Fibroblast of villous mesenchyme (primary cell): Measurements from ENCODE around the gene TMEM244. TPM values are rescaled to one million over a fixed set of nuclear protein-coding genes. Genes with fewer than 3 reads are reported as not detected.
"Not testable (repeated sequence)": the region's sequence is repeated elsewhere in the genome, so short reads cannot be mapped to it uniquely, and the experiment has no call there.

Source experiments
- DNase-seq: peaks from one replicate; pipeline ENCODE4 v3.0.0-alpha.2; 2010; ENCODE audit warnings: low read depth
- H3K4me3 ChIP-seq: 2 replicates; pipeline ENCODE4 v1.5.1; 2011; ENCODE audit warnings: low read depth, mild to moderate bottlenecking, low read length
- CTCF ChIP-seq: IDR thresholded peaks from 2 replicates; pipeline ENCODE4 v1.5.1; 2012; ENCODE audit warnings: low read depth, mild to moderate bottlenecking, low read length; ENCODE audit not compliant: insufficient read depth
- total RNA-seq: library from RNA; depleted of rRNA; stranded (reverse); fragments of >200 nt; gene quantifications from 2 replicates; pipeline ENCODE4 v1.2.3, GENCODE V29; 2012

Gene TMEM244
- total RNA-seq, 1 donor = not detected

GRCh38 chr6:129886401-129887155, 25.5 kb upstream of the TMEM244 start:
- no peak overlapping the region for H3K4me3 ChIP-seq
- no peak for TF ChIP-seq CTCF

DNA sequence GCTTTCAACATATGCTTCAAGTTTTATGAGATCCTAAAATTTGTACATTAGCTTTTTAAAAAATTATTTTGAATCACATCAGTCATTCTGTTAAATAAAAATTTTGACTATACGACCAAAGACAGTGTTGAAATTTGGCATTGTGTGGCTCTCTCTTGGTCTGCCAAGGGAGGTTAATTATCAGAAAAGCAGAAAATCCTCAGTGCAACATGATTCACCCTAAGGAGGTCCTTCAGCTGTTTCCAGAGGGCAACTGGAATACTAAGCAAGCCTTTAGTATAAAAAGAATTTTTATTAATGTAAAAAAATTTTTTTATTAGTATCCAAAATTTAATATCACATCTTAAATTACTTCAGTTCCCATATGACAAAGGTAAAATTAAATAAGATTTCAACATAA, 23.1 kb upstream of the TMEM244 start:
- no peak for TF ChIP-seq CTCF
- H3K4me3 ChIP-seq = no peak overlapping the region
- no peak for DNase-seq

More at GRCh38 chr6:129886401-129887155, 25.5 kb upstream of the TMEM244 start:
- DNase-seq = no peak

GRCh38 chr6:129882510-129883023, 21.5 kb upstream of the TMEM244 start:
- no peak for DNase-seq
- TF ChIP-seq CTCF = no peak
- H3K4me3 ChIP-seq = no peak overlapping the region

GRCh38 chr6:129877894-129878293, 16.8 kb upstream of the TMEM244 start:
- not testable (repeated sequence) for DNase-seq, H3K4me3 ChIP-seq

DNA sequence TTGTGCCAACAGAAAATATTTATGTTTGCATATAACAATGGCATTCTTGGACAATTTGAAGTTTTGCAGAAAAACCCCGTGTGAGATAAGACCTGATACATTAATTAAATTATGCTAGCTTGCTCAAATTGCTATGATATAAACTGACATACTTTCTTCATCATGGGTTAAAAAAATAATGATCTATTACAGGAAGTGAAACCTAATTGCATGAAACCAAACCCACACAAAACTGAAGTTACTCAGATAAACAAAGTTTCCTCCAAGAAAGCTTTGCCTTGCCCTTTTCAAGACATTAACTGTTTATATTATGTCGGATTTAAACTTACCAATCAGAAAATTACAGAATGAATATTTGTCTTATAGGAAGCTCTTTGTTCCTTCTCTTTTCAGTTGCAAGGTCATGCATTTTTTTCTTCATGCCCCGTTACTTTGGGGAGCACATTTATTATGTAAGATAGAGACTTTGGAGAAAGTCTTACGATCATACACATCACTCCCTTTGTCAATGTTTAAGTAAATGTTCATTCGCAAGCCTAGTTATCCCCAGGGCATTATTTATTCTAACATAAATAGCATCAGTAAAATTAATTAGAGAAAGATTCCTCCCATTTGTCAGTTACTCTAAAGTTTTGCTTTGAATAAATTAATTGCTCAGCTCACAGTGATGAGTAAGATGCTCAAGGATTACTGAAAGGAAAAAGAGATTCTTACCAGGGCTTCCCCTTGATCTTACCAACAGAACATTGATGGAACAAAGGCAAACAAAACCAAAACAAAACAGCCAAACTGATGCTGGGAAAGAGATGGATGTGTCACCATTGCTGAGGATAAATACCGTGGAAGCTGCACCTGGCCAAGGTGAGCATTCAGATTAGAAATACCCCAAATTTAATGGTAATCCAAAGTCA, 14.8 kb upstream of the TMEM244 start:
- DNase-seq = no peak
- no peak for TF ChIP-seq CTCF
- H3K4me3 ChIP-seq = no peak overlapping the region

DNA sequence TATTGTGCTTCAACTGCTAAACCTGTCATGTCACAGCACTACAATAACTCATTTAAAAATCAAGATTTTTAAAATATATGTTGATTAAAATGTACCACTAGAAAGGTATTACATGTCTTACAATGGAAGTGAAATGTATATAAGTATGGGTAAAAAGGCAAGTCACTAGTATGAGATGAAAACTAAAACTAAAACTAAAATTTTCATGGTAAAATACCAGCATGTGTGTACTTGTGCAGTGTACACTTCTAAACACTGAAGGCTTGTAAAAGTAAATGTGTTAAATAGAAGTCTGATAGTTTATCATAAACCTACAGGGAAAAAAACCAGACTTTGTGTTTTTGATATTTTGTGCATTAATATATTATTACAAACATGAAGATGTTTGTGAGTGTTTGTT, 13.7 kb upstream of the TMEM244 start:
- no peak overlapping the region for H3K4me3 ChIP-seq
- no peak for DNase-seq
- no peak for TF ChIP-seq CTCF

- H3K4me3 ChIP-seq = no peak overlapping the region
- no peak for TF ChIP-seq CTCF
These were observed 11.5 kb upstream of the TMEM244 start for GRCh38 chr6:129872586-129872985.

More at GRCh38 chr6:129872586-129872985, 11.5 kb upstream of the TMEM244 start:
- DNase-seq = no peak
